NCI-H128 (cell line): ENCODE results near the gene CDIP1.

Experiments used
- DNase-seq: peaks from one replicate; lab custom pipeline; 2025; ENCODE audit not compliant: unreplicated experiment; lab: John Stamatoyannopoulos, UW

Gene CDIP1

GRCh38 chr16:4515611-4516233, 22.9 kb downstream of the CDIP1 start:
- DNase-seq: no peak

GRCh38 chr16:4514606-4515005, 24.0 kb downstream of the CDIP1 start:
- DNase-seq: no peak

GRCh38 chr16:4513881-4514280, 24.7 kb downstream of the CDIP1 start:
- DNase-seq: no peak

GRCh38 chr16:4513086-4513860, 25.3 kb downstream of the CDIP1 start:
- no peak for DNase-seq

GRCh38 chr16:4512473-4512872, 26.1 kb downstream of the CDIP1 start:
- no peak for DNase-seq

GRCh38 chr16:4511441-4512082, 27.0 kb downstream of the CDIP1 start:
- no peak for DNase-seq

- no peak for DNase-seq
Observed at GRCh38 chr16:4510747-4511426, 27.7 kb downstream of the CDIP1 start.

GRCh38 chr16:4510131-4510530, 28.4 kb downstream of the CDIP1 start:
- no peak for DNase-seq

- DNase-seq: no peak
Observed at GRCh38 chr16:4509420-4509819, 29.2 kb downstream of the CDIP1 start.

- DNase-seq: no peak
Observed at GRCh38 chr16:4508806-4509205, 29.8 kb downstream of the CDIP1 start.

GRCh38 chr16:4507588-4508345, 30.8 kb downstream of the CDIP1 start:
- DNase-seq: no peak

- no peak for DNase-seq
Observed at GRCh38 chr16:4506450-4506849, 32.1 kb downstream of the CDIP1 start.

- no peak for DNase-seq
Observed at GRCh38 chr16:4505356-4506147, 33.0 kb downstream of the CDIP1 start.

- no peak for DNase-seq
Observed at GRCh38 chr16:4501071-4501478, 37.5 kb downstream of the CDIP1 start.

- DNase-seq: no peak
Observed at GRCh38 chr16:4500272-4500671, 38.3 kb downstream of the CDIP1 start.

- no peak for DNase-seq
Observed at GRCh38 chr16:4499196-4499555, 39.4 kb downstream of the CDIP1 start.

- no peak for DNase-seq
Observed at GRCh38 chr16:4498546-4499195, 39.9 kb downstream of the CDIP1 start.

GRCh38 chr16:4496305-4496704, 42.3 kb downstream of the CDIP1 start:
- no peak for DNase-seq

GRCh38 chr16:4495766-4496165, 42.8 kb downstream of the CDIP1 start:
- no peak for DNase-seq
